ENCODE data around the gene PNP.
"Not testable (repeated sequence)": the region's sequence is repeated elsewhere in the genome, so short reads cannot be mapped to it uniquely, and the experiment has no call there.

The PNP gene

DNA sequence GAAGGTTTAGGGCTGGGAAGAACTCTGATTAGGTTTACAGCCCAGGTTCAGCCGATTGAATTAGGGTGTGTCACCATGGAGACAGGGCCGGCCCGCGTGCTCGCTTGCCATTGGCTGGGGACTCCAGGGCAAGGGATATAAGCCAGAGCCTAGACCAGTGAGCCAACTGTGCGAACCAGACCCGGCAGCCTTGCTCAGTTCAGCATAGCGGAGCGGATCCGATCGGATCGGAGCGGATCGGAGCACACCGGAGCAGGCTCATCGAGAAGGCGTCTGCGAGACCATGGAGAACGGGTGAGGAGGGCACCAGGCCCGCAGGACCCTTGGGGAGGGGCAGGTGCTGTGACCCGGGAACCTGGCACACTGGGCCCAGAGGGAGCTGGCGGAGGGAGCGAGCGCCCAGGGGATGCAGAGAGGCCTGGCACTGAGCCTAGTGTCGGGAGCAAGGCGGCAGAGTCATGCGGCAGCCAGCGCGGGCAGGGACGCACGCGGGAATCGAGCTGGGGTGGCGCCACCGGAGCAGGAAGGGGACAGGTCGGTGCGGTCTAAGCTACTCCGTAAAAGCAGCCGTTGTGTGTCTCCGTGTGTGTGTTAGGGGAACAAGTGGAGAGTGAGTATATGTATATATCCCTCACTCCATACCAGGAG is at the start of gene PNP:
PNP (plus strand) TSS at position 165 of the 648 bp plus-strand sequence; CDS start at position 284, 119 bp downstream.
- no peak for DNase-seq

DNA sequence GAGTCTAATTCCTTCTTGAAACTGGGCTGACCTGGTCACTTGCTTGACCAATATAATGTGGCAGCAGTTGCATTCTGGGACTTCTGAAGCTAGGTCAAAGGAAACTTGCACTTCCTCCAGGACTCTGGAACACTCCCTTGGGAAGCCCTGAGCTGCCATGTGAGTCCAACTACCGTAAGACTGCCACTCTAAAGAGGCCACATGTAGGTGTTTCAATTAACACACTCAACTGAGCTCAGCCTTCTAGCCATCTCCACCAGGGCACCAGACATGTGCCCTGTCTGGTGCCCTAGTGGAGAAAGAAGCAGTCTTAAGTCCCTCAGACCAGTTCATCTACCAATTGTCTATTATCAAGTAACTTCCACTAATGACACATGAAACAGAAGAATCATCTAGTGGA is 49.8 kb upstream of the PNP start:
- DNase-seq = no peak

DNA sequence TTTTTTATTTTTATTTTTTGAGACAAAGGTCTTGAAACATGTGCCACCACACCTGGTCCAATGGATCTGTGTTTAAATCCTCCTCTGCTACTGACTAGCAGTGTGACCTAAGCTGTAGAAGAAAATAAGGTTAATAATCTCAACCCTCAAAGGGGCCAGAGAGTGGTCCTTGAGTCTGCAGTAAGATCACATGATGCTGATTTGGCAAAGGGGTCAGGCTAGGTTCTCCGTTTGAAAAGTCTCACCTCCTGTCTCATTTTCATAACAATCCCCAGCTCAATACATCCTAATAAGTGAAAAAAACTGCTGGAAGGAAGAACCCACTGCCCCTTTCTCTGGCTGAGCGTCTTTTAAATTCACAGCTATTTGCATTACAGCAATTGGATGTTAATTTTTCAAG is 47.9 kb upstream of the PNP start:
- no peak for DNase-seq

DNA sequence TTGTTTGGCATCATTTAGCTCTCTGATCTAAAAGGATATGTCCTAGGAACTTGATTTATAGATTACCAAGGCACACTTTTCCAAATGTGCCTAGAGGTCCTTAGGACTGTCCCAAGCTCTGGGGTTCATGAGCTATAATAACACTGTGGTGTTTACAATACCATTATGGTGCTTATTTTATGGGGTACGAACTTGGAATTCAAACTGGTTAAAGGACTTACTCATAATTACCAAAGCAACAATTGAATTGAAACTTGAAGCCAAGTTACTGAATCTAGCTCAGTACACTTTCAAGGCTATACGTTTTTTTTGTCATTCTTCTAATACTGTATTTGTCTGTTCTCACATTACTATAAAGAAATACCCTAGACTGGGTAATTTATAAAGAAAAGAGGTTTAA is 46.3 kb upstream of the PNP start:
- DNase-seq = no peak

DNA sequence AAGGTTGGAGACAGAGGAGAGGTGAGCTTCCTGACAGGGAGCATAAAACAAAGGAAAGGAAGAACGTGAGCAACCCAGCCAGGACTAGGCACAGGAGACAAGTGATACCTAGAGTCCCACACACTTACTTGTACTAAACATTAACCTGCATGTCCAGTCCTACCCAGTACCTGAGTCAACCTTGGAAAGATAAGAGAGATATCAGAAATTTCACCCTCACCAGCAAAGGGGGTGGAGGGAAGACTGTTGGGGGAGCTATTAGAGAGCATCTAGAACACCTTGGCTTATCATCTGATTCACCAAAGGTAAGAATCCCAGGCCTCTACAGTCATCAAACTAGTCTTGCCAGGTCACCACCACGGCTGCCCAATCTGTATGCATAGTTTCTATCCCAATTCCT is 44.4 kb upstream of the PNP start:
- DNase-seq = no peak

DNA sequence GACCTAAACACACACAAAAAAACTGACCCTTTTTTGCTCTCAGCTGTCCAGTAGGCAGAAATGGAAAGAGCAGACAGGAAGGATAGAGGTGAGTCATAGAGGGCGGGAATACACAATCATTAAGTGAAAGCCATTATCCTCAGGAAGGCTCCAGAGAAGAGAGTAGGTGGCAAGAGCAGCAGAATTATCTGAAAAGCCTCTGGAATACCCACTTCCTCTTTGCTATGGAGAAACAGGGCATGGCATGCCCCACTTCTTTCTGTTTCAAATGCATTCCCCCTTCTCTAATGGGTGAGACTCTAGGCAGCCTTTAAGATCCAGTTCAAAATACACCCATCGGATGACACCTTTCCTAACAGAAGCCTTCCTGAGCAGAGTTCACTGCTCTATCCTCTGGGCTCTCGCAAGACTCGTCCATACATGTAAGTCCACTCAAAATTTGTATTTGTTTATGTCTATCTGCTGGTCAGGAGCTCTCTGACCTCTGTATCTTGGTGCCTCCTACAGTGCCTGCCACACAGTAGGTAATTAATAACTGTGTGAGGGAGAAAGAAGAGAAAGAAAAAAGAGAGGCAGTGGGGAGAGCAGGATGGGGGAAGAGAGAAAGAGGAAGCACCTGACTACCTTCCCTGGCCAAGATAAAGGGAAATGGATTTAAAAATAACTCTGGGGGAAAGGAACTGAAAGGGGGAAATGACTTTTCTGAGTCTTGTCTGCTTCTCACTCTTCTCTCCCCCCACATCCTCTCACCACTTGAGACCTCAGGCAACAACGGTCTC is 41.8 kb upstream of the PNP start:
- no peak for DNase-seq

DNA sequence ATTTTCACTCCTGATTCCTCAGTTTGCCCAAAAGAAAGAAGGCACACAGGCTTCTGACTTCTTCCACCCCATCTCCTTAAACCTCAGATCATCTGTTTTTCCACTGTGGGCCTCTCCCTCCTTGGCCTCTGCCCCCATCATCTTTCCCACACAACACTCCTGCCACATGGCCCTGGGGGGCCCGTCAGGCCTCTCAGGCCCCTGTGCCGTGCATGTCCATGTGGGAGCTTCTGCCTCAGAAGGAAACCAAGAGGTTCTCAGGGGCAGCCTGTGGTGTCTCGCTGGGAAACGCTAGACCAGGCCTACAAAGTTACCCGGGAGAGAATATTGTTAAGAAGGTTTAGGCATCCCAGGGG is 41.2 kb upstream of the PNP start:
- DNase-seq = no peak

DNA sequence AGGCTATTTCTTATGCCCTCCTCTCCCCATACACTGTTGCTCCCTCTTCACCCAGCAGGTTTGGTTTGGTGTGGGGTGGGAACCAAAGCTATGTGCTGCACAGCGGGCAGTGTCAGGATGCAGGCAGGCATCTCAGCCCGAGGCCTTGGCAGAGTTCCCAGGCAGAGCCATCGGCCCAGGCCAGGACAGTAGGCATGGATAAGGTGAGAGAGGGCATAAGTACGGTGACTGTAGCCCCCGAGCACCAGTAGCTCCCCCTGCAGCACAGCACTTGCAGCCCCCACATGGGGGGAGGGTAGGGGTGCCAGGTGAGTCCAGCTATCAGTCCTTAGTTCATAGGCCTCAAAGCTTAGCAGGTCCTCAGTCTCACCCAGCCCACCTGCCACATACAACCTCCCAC is 40.4 kb upstream of the PNP start:
- no peak for DNase-seq

DNA sequence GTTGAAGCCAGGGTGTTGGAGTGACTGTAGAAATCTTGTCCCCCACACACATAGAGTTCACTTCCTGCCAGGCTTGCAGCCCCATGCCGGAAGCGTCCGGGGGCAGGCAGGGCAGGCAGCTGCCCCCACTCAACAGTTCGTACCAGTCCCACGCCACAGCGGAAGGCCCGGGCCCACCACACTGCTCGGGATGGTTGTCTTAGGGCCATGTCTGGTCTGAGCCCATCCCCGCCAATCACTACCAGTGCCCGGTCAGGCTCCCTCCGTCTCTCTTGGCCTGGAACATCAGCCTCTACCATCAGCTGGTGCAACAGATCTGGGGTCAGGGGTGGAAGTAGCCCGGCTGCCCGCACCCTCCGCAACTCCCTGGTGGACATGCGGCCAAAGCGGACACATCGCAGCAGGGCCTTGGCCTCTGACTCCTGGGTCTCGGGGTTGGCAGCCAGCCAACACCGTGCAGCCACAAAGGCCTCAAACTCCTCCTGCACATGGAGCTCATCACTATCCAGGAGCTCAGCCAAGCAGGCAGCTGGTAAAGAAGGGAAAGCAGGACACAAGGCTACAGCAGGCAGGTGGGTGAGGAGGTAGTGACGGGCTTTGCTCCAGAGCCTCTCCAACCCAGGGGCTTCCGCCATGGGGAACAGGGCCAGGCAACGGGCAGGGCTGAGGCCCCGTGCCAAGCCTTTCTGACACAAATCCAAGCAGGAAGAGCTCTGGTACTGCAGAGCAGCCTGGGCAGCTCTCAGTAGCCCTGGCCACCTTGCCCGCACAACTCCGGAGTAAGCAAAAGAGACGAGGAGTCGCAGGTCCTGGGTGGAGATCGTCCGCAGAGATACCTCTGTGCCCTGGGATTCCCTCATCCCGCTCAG is 39.2 kb upstream of the PNP start:
- DNase-seq = no peak

DNA sequence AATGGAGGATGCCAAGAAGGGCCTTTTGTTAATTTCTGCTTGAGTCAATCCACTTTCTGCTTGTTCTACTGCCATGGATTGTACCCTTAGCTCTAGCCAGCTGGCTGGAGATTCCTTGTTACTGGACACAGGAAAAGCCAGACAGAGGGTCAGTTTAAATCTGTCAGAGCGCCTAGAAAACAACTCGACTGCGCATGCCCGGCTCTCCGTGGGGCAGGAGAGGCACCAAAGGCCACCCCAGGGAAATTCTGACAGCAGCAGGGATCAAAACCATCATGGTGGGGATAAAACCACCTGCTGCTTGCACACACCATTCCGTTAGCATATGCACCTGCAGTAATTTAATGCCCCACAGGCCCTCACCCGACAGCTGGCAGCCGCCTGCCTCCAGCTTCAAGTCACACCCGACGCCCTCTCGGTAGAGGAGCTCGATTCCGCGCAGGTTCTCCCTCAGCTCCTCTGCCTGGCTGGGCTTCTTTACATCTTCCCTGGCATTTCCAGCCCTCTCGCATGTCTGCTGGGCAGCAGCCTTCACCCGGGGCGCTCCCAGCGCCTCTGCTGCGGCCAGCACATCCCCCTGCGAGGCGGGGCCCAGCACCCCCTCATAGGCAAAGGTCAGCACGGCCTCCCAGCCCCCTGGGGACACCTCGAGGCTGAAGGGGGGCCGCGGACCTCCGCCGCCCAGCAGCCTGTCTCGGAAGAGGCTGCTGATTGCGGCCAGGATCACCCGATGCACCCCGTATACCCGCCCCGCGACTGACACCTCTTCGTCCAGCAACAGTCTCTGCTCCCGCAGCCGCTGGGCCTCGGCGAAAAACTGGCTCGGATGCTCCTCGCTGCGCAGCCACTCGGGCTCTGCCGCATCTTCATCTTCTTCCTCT is 34.3 kb upstream of the PNP start:
- no peak for DNase-seq

DNA sequence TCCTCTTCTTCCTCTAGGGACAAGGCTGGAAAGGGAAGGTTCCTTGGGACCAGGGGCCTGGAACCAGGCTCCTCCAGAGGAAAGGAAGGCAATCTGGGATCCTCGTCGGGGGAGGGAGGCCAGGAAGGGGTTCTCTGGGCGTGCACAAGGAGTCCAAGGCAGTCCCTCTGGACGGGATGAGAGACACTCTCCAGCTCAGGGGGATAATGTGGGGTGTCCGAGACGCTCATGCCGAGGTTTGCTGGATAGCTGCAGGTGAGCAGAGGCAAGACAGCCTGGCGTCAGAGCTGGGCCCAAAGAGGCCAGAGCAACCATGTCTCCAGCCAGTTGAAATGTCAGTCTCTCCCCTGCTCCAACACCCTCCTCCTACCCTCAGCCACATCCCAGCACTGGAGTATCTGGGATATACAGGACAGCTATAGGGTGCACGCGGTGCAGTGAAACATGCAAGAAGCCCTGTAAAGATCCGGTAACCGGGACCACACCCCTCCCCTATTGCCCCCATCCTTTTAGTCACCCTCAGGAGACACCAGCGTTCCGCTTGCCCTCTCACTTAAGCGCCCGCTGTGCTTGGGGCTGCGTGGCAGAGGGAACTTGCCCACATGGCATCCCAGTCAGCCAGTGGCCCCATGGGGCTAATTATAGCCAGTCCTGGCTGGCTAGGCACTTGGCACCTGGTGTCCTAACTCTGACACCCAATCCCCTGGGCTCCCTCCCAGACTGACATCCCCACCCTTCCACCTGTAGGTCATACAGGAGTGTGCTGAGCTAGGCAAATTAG is 33.4 kb upstream of the PNP start, which contains the start of gene KLHL33:
KLHL33 (minus strand) TSS at position 585 of the 781 bp plus-strand sequence; CDS start at position 230, 355 bp downstream.
- DNase-seq = no peak

DNA sequence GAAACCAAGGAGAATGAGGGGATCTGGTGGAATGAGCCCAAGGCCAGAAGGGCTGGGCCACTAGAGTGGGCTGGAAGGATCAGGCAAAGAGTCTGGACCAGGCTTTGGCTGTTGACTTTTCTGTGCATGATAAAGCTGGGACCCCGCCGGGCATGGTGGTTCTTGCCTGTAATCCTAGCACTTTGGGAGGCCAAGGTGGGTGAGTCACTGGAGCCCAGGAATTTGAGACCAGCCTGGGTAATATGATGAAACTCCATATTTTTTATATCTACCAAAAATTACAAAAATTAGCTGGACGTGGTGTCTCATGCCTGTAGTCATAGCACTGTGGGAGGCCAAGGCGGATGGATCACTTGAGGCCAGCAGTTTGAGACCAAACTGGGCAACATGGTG is 32.8 kb upstream of the PNP start:
- no peak for DNase-seq

DNA sequence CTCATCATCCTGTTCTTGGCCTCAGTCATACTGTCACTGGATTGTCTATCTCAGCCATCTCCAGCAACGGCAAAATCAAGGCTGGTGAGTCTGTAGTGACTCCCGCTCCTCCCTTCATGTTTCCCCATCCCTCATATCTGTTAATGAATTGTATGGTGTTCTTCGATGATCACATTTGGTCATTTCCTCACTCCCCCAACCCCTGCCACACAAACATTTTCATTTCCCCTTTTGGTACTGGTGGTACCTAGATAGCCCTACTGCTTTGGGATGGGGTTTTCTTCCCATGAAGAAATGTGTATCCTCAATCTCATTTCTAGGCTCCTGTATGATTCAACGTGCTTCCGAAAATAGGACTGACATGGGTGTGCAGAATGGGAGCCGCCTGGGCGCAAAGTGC is 30.5 kb upstream of the PNP start:
- no peak for DNase-seq

DNA sequence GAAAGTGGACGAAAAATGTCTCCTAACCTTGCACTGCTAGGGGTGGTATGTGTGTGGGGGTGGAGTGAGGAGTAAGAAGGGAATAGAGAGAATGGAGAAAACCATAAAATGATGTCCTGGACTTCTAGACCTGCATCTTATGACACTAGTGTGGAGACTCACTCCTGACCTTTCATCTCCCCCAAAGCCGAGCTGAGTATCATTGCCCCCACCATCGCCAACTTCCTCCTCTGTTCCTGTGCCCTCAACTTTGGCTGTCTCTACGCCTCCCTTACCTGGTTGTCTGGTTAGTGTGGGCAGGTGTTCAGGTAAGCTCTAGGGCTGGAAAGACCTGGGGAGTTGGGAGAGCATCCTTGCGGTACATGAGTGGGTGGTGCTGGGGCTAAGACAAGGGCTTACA is 28.7 kb upstream of the PNP start:
- DNase-seq = no peak

DNA sequence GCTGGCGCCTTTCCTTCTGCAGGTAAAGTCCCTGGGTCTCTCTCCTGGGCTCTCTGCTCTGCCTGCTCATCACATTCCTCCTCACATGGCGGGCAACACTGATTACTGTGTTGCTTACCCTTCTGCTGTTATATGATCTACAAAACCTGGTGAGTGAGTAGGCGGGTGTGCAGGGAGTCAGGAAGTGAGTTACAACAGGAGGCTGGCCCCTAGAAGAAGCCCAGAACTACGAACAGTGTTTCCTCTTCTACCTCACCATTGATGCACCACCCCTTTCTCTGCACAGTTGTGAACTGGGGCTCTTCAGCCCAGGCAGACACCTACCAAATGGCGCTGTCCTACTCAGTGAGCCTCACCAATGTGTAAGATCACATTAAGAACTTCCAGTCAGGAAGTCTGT is 28.3 kb upstream of the PNP start:
- no peak for DNase-seq

DNA sequence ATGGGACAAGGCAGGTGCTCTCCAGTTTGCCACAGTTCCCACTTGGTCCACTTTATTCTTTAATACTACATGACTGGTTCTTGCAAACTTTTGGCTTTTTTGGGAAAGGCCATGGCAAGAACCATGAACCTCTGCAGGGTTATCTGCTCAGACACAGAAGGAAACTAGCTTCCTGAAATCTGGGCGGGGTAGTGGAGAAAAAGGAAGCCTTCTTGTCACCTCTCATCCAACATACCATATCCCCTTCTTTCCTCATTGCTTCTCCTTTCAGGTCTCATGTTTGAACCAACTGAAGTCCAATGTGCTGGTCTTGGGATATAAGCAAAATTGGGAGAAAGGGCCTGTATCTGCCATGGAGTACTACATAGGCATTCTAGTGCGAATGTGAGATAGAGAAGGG is 27.7 kb upstream of the PNP start:
- DNase-seq = no peak

DNA sequence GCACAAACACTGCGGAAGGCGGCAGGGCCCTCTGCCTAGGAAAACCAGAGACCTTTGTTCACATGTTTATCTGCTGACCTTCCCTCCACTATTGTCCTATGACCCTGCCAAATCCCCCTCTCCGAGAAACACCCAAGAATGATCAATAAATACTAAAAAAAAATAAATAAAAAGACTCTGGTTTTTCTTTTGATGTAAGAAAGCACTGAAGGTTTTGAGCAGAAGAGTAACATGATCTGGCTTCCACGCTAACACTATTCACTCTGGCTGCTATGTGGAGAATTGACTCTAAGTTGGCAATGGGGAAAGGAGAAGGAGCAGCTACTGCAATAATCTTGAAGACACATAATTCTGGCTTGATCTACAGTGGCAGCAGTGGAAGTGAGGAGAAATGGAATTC is 25.6 kb upstream of the PNP start:
- not testable (repeated sequence) for DNase-seq

DNA sequence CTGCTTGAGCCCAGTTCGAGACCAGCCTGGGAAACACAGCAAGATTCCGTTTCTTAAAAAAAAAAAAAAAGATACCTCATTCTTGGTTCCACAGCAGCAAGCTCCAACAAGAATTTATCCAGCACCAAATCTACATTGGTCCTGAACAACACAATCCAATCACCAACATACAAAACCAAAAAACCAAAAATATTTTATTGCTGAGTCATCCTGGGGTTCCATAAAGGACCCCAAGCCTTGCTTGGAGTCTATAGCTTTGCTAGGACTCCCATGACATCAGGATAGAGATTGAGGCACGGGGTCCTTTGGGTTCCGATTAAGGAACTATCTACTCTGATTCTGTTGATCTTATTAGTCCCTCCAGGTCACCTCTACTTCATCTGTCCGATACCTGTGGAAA is 22.3 kb upstream of the PNP start:
- DNase-seq = no peak

DNA sequence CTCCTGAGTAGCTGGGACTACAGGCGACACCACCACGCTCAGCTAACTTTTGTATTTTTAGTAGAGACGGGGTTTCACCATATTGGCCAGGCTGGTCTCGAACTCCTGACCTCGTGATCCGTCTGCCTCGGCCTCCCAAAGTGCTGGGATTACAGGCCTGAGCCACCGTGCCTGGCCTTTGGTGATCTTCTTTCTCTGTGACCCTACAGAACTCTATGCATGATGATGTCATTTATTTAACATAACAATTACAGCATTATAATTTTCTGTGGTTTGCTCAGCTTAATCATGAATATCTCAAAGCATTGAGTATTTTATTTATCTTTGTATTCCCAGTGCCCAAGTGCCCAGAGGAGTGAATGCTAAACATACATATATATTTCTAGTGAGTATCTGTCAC is 16.4 kb upstream of the PNP start:
- DNase-seq = not testable (repeated sequence)

DNA sequence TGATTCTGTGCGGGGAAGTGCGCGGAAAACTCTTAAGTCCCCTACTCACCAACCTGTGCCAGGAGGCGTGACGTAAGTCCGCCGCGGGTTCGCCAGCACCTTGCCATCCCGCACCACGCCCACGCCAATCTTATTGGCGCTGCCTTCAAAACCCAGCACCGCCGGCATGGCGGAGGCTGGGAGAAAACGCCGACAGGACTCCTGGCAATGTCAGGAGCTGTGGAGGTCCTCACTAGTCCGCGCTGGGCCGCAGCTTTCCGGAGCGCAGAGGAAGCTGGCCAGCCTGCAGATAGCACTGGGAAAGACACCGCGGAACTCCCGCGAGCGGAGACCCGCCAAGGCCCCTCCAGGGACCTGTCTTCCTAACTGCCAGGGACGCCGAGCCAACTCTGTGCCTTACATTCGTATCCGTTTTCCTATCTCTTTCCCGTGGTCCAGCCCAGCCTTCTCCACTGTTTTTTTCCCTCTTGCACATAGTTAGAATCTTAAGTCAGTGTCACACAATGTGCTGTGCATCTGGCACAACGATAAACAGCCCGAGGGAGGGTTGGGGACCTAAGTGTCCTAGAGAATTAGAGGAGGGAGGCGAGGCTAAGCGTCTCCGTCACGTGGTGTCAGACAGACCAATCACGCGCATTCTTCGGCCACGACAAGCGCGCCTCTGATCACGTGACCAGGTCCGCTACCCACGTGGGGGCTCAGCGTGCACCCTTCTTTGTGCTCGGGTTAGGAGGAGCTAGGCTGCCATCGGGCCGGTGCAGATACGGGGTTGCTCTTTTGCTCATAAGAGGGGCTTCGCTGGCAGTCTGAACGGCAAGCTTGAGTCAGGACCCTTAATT is 14.5 kb upstream of the PNP start, which contains the start of the genes APEX1 and OSGEP:
APEX1 (plus strand) TSS at position 711 of the 839 bp plus-strand sequence. CDS start 420 bp downstream, outside the sequence.
OSGEP (minus strand) TSS at position 297 of the 839 bp plus-strand sequence; CDS start at position 168, 129 bp downstream.
- DNase-seq = peak; percentile 59
